ENCODE results near the gene CD2AP. TPM values are rescaled to one million over a fixed set of nuclear protein-coding genes. Genes with fewer than 3 reads are reported as not detected.

The CD2AP gene
- total and polyA plus RNA-seq, 4 donors = 14.2 to 104 (median 21.7) TPM

- Histone ChIP-seq H3K9ac (ENCODE audit: insufficient read depth in 1 of 2, low read length in 2 of 2) (no peak overlapping the region), H3K4me3 (no peak overlapping the region), H3K4me1 (ENCODE audit: control insufficient read depth in 5 of 5, insufficient read depth in 5 of 5, low read length in 5 of 5) (peaks cover 0 to 6% (median 0%) of the 10 kb centered on the region in 5 donors), H3K36me3 (ENCODE audit: control insufficient read depth in 4 of 4, insufficient read depth in 4 of 4, low read length in 4 of 4) (peaks cover 0 to 4% (median 0%) of the 10 kb centered on the region in 4 donors), H3K9me3 (ENCODE audit: control insufficient read depth in 4 of 4, insufficient read depth in 3 of 4, low read length in 3 of 4) (no peaks in the 10 kb centered on the region), H3K27ac (ENCODE audit: low read depth in 1 of 2, low read length in 1 of 2) (no peak overlapping the region), H3K27me3 (ENCODE audit: control insufficient read depth in 3 of 3, insufficient read depth in 3 of 3, low read length in 2 of 3) (no peaks in the 10 kb centered on the region)
- 100% methylated on average over 1 of the region's 1 CpG for WGBS, 2 donors
- no peak for DNase-seq
- TF ChIP-seq CTCF (IDR thresholded peaks at IDR 0.05; ENCODE audit: control extremely low read depth, extremely low read depth) = no peak
- ATAC-seq (ENCODE audit: insufficient read depth, low FRiP score) = no peak
Observed at GRCh38 chr6:47567586-47567985, 90.0 kb downstream of the CD2AP start.

DNA sequence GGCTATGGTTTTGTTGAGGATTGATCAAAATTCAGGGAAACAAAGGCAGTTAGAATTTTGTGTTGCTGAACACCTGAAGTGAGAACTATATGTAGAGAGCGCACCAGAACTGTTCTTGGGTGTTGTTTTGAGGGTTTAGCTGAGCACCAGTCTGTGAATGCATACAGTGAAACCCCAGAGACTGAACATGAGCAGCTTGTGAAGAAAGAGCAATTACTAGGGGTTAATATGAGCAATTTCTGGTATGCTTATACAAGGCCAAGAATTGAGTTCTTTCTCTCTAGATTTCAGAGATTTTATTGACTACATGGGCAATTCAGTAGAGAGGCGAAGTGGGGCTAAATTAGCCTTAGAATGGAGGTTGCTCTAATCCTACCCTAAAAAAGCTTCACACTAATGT is 93.9 kb downstream of the CD2AP start:
- DNase-seq (no peak), ATAC-seq (ENCODE audit: insufficient read depth, low FRiP score) (no peak)
- no peaks in the 10 kb centered on the region for H3K9me3 ChIP-seq (ENCODE audit: control insufficient read depth in 4 of 4, insufficient read depth in 3 of 4, low read length in 3 of 4)
- H3K4me3 ChIP-seq = no peak overlapping the region
- H3K27me3 ChIP-seq (ENCODE audit: control insufficient read depth in 3 of 3, insufficient read depth in 3 of 3, low read length in 2 of 3) = no peaks in the 10 kb centered on the region
- no peak overlapping the region for H3K27ac ChIP-seq (ENCODE audit: low read depth in 1 of 2, low read length in 1 of 2)
- 89 to 93% methylated on average over 2 of the region's 2 CpGs for WGBS, 2 donors
- no peak overlapping the region for H3K9ac ChIP-seq (ENCODE audit: insufficient read depth in 1 of 2, low read length in 2 of 2)
- peaks cover 0 to 6% (median 0%) of the 10 kb centered on the region in 5 donors for H3K4me1 ChIP-seq (ENCODE audit: control insufficient read depth in 5 of 5, insufficient read depth in 5 of 5, low read length in 5 of 5)
- TF ChIP-seq CTCF (IDR thresholded peaks at IDR 0.05; ENCODE audit: control extremely low read depth, extremely low read depth) = no peak
- H3K36me3 ChIP-seq (ENCODE audit: control insufficient read depth in 4 of 4, insufficient read depth in 4 of 4, low read length in 4 of 4) = peaks cover 0 to 5% (median 2%) of the 10 kb centered on the region in 4 donors

DNA sequence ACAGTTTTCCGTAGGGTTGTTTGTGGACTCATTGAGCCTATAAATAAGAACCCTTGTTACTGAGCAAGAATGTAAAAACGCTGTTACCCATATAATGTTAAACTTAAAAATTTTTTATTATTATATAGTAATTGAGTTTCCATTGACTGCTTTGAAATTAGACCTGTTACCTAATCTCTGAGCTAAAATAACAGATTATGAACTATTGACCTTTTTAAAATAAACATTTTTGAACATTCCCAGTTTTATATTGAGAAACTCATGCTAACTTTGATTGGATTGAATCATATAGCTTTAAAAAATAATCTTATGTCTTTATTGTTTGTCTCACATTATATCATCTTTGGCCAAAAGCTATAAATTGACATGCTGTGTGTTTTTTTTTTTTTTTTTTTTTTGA is 95.5 kb downstream of the CD2AP start:
- H3K4me3 ChIP-seq = no peak overlapping the region
- peaks cover 0 to 6% (median 0%) of the 10 kb centered on the region in 5 donors for H3K4me1 ChIP-seq (ENCODE audit: control insufficient read depth in 5 of 5, insufficient read depth in 5 of 5, low read length in 5 of 5)
- DNase-seq (no peak), ATAC-seq (ENCODE audit: insufficient read depth, low FRiP score) (no peak)
- WGBS, 2 donors = 44 to 78% methylated on average over 2 of the region's 2 CpGs
- H3K27ac ChIP-seq (ENCODE audit: low read depth in 1 of 2, low read length in 1 of 2) = no peak overlapping the region
- H3K27me3 ChIP-seq (ENCODE audit: control insufficient read depth in 3 of 3, insufficient read depth in 3 of 3, low read length in 2 of 3) = no peaks in the 10 kb centered on the region
- no peak for TF ChIP-seq CTCF (IDR thresholded peaks at IDR 0.05; ENCODE audit: control extremely low read depth, extremely low read depth)
- no peak overlapping the region for H3K9ac ChIP-seq (ENCODE audit: insufficient read depth in 1 of 2, low read length in 2 of 2)
- H3K36me3 ChIP-seq (ENCODE audit: control insufficient read depth in 4 of 4, insufficient read depth in 4 of 4, low read length in 4 of 4) = peaks cover 0 to 7% (median 2%) of the 10 kb centered on the region in 4 donors
- H3K9me3 ChIP-seq (ENCODE audit: control insufficient read depth in 4 of 4, insufficient read depth in 3 of 4, low read length in 3 of 4) = no peaks in the 10 kb centered on the region

- peaks cover 0 to 6% (median 0%) of the 10 kb centered on the region in 5 donors for H3K4me1 ChIP-seq (ENCODE audit: control insufficient read depth in 5 of 5, insufficient read depth in 5 of 5, low read length in 5 of 5)
- no peak for DNase-seq
- H3K27ac ChIP-seq (ENCODE audit: low read depth in 1 of 2, low read length in 1 of 2) = no peak overlapping the region
- H3K27me3 ChIP-seq (ENCODE audit: control insufficient read depth in 3 of 3, insufficient read depth in 3 of 3, low read length in 2 of 3) = no peaks in the 10 kb centered on the region
- WGBS, 2 donors = 98 to 99% methylated on average over 2 of the region's 2 CpGs
- ATAC-seq (ENCODE audit: insufficient read depth, low FRiP score) = no peak
- no peak overlapping the region for H3K9ac ChIP-seq (ENCODE audit: insufficient read depth in 1 of 2, low read length in 2 of 2)
- no peak for TF ChIP-seq CTCF (IDR thresholded peaks at IDR 0.05; ENCODE audit: control extremely low read depth, extremely low read depth)
- H3K4me3 ChIP-seq = no peak overlapping the region
- H3K36me3 ChIP-seq (ENCODE audit: control insufficient read depth in 4 of 4, insufficient read depth in 4 of 4, low read length in 4 of 4) = peaks cover 2 to 11% (median 4%) of the 10 kb centered on the region in 4 donors
- no peaks in the 10 kb centered on the region for H3K9me3 ChIP-seq (ENCODE audit: control insufficient read depth in 4 of 4, insufficient read depth in 3 of 4, low read length in 3 of 4)
Observed at GRCh38 chr6:47574789-47575188, 97.2 kb downstream of the CD2AP start.

Measured in lung (tissue), 12 donors.